Measurements from ENCODE around the gene SAMD4A.

DNA sequence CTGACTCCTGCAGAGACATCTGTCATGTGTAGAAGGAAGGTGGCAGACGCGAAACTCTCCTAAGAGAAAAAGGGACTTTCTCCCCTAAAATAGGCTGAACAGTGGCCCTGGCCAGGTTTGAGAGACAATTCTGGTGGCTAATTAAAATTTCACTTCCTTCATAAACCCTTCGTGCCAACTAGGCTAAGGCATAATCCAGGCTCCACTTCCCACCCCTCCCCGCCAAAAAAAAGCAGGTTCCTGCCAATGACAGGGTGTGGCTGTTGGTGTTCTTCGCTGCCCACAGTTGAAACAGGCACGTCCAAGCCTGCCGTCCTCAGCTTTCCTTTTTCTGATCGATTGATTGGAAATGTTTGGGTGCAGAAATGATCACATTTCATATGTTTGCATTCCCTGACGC lies 191.1 kb downstream of the SAMD4A start:
- TF ChIP-seq EZH2 (IDR thresholded peaks at IDR 0.05; ENCODE audit: insufficient read depth, poor library complexity, severe bottlenecking) (no peak), EZH2phosphoT487 (IDR thresholded peaks at IDR 0.05; ENCODE audit: insufficient read depth, low read depth) (no peak)
